SKM-1 (cell line): ENCODE data around the gene IRAK2.
A peak's percentile ranks its signal among the peaks of the same experiment; 100 is the strongest.

Experiments
- DNase-seq: peaks from one replicate; lab custom pipeline; 2025; ENCODE audit not compliant: unreplicated experiment; lab: John Stamatoyannopoulos, UW

IRAK2 gene

DNA sequence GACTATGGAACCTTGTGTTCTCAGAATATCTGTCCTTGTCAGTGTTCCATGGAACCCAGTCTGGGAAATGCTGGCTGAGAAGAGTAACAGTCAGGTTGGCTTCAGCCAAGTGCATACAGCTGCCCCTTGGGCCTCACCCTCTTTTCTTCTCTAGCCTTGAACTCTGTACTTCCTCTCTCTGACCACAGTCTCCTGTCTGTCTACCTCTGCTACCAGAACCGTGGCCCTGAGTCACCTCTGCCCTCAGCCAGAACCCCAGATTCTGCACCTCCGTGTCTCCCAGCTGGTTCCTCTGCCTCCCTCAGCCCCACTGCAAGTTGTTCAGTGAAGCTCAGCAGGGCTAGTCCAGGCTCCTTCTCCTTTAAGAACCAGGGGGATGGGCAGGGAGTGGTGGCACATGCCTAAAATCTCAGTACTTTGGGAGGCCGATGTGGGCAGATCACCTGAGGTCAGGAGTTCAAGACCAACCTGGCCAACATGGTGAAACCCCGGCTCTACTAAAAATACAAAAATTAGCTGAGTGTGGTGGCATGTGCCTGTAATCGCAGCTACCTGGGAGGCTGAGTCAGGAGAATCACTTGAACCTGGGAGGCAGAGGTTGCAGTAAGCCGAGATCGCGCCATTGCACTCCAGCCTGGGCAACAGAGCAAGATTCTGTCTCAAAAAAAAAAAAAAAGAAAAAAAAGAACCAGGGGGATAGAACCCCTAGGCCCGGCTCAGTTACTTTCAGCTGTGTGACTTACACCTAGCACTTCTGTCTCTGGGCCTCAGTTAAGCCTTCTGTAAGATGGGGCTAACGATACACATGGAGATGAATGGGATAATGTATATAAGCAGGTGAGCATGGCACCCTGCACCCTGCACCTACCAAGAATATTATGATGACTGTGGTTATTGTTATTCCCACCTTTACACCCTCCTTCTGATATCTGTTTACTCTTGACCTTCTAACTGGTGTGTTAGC is 59.2 kb downstream of the IRAK2 start:
- DNase-seq, result peak; percentile 94

DNA sequence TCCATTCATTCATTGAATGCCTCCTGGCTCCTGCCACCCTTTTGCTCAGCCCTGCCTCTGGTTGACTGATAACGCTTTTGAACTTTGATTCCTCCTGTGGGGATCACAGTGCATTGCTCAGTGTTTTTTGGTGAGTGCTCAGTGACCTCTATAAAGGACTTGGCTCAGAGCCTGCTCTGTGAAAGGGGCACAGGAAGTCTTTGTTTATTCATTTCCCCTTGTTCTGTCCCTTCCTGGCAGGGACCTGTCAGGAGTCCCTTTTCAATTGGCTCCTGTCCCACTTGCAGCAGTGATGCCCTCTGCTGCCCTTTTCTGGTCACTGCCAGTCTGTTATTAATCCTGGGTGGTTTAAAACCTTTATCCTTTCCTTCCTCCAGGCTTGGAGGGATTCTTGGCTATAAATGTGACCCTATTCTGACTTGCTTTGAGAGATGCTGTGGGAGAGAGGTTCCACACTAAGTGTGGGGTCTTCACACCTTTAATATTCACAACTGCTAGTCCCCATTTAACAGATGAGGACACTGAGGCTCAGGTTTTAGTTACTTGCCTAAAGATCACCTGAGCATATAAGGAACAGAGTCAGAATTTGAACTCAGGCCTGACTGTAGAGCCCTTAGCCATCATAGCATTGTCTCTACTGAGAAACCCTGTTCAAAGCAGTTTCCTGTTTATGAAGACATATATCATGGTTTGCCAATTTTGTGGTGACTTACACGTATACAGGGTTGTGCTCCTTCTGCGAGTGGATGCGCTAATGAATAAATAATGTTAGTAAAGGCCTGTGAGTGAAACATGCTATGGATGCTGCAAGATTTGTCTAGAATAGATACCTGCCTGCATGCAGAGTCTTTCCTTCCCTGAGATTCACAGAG is 60.3 kb downstream of the IRAK2 start:
- DNase-seq, result peak; percentile 80

DNA sequence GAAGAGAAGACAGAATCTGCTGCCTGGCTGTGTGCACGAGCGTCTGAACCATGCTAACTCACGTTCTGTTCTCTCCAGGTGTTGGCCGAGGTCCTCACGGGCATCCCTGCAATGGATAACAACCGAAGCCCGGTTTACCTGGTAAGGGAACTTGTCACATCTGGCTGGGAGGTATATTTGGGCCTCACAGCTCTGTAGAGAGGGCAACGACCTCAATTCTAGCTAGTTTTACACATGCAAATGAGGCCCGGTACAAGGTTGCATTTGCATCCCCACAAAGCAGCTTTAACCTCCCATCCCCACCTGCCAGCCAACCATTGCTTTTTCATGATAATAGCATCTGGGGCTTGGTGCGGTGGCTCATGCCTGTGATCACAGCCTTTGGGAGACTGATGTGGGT is 61.6 kb downstream of the IRAK2 start:
- DNase-seq, result no peak

DNA sequence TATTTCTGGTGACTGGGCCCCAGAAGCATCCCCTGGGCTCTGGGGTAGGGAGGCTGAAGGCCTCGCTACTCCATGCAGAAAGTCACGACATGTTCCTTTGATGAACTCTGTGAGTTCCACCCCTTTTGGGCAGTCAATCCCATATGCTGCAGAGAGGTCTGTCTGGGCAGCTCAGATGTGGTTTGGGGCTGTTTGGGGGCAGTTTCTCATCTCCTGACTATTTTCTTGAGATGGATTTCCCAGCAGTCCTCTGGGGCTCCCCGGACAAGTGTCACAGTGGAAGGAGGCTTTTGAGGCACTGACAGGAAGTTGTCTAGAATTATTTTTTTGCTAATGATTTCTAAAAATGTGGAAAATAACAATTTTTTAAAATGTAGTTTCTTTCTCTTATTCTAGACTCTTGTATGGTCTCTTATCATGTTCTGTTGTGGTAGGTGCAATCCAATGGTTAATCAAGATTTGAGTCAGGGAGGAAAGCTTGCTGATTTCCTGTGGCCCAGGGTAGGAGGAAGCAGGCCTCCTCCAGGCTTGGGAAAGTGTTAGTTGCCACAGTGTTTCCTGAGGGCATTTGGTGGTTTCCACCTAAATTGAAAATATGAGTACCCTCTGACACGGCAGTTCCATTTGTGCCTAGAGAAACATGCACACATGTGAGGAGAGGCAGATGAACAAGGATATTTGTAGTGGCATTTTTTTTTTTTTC is 63.7 kb downstream of the IRAK2 start:
- peak; percentile 68 for DNase-seq

DNA sequence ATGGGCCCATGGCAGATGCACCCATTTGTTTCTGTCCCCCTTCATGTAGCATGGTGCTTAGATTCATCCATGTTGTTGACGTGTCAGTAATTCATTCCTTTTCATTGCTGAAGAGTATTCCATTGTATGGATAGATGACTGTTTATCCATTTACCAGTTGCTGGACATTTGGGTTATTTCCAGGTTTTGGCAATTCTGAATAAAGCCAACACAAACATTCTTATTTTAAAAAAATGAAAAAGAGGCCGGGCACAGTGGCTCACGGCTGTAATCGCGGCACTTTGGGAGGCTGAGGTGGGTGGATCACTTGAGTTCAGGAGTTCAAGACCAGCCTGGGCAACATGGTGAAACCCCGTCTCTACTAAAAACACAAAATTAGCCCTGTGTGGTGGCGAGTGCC is 64.9 kb downstream of the IRAK2 start:
- DNase-seq, result no peak

DNA sequence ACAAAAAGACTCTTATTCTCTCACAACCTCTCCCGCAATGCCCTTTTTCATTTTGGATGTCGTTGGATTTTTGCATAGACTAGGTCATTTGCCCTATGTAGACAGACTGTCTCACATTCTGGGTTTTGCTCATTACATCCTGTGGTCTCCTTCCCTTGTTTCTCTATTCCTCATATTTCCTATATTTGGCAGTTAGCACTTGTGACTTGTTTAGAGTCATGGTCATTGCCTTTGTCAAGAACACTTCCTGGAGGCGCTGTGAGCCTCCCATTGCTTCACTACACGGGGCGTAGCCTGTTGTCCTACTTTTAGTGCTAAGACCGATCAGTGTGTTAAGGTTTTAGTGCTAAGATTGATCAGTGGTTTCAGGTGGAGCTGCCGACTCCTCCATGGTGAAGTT is 67.4 kb downstream of the IRAK2 start:
- DNase-seq, result no peak

DNA sequence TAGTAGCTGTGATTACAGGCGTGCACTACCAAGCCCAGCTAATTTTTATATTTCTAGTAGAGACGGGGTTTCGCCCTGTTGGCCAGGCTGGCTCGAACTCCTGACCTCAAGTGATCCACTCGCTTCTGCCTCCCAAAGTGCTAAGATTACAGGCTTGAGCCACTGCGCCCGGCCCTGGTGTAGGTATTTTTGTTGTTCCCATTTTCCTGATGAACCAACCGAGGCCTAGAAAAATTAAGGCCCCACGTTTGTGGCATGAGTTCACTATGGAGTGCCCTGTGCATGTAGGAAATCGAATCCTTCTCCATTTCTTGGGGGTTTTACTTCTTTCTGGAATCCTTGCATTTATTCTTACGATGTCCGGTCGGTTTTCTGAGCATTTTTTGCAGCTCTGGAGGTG is 69.3 kb downstream of the IRAK2 start:
- no peak for DNase-seq

DNA sequence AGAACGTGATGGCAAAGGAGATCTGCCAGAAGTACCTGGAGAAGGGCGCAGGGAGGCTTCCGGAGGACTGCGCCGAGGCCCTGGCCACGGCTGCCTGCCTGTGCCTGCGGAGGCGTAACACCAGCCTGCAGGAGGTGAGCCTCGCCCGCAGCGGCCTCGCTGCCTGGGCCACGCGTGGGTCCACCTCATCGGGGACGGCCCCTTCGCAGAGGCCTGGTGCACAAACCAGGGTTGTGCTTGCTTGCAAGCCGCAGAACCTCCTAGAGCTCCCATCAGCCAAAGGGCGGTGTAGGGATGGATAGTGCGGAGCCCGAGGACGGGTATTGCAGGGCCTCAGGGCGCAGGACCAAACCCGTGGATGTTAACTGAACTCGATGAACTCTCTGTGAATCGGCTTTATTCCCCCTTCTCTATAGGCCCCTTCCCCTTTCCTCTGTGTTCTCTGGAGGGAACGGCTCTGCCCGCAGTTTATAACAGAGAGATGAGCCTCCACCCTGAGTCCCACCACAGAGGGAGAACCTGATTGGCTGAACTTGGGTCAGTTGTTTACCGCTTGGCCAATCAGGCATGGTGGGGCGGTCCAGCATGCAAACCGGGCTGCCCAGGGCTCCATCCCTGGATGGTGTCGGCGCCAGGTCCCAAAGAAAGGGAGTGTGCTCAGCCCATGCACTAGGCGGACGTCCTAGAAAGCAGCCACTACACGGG is 70.0 kb downstream of the IRAK2 start:
- DNase-seq, result no peak

DNA sequence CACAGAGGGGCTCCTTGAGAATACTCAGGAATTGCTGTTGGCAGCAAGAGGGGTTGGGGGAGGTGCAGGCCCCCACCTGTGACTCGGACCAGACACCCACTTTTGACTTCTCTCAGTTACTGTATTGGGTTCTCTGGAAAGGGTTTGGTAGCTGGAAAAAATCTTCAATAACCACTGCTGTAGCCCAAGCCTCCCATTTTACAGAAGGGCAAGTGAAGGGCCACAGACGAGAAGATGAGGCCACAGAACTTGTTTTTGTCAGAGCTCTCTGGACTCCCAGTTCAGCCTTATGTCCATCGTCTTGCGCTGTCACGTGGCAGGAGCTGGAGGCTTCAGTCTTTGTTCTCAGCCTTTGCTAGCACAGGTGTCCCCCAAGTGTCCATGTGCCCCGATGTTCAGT is 70.8 kb downstream of the IRAK2 start:
- DNase-seq, result no peak

DNA sequence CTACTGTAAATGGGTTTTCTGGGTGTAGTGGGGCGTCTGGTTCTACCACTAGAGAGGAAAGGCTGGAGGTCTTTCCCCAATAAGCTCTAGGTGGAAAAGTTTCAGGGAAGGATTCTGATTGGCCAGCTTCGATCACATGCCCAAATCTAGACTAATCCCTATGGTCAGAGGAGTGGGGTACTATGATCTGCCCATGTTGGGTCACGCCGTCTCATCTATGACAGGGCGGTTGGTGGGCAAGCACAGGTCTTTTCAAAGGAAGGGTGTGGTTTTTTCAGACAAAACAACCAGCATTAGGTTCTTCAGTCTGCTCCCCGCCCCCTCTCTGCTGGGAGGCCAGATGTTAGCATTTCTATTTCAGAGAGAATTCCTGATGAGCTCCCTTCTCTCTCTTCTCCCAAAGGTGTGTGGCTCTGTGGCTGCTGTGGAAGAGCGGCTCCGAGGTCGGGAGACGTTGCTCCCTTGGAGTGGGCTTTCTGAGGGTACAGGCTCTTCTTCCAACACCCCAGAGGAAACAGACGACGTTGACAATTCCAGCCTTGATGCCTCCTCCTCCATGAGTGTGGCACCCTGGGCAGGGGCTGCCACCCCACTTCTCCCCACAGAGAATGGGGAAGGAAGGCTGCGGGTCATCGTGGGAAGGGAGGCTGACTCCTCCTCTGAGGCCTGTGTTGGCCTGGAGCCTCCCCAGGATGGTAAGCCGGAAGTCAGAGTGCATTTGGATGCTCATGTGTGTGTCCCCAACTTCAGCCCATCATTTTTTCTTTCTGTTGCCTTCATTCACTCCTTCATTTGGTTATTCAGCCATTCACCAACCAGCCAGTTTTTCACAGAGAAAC is 73.8 kb downstream of the IRAK2 start:
- DNase-seq, result no peak

DNA sequence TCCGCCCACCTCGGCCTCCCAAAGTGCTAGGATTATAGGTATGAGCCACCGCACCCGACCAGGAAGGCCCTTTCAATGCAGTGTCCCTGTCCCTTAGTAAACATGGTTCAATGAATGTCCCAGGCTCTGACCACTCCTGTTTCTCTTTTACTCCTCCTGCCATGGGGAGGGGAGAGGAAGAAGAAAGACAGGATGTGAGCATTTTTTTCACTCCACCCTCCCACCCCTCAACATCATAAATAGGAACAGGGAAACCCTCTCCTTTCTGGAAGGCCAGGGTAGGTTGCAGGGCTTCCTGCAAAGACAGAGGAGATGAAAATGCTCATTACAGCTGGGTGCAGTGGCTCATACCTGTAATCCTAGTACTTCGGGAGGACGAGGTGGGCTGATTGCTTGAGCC is 76.1 kb downstream of the IRAK2 start:
- DNase-seq, result no peak

DNA sequence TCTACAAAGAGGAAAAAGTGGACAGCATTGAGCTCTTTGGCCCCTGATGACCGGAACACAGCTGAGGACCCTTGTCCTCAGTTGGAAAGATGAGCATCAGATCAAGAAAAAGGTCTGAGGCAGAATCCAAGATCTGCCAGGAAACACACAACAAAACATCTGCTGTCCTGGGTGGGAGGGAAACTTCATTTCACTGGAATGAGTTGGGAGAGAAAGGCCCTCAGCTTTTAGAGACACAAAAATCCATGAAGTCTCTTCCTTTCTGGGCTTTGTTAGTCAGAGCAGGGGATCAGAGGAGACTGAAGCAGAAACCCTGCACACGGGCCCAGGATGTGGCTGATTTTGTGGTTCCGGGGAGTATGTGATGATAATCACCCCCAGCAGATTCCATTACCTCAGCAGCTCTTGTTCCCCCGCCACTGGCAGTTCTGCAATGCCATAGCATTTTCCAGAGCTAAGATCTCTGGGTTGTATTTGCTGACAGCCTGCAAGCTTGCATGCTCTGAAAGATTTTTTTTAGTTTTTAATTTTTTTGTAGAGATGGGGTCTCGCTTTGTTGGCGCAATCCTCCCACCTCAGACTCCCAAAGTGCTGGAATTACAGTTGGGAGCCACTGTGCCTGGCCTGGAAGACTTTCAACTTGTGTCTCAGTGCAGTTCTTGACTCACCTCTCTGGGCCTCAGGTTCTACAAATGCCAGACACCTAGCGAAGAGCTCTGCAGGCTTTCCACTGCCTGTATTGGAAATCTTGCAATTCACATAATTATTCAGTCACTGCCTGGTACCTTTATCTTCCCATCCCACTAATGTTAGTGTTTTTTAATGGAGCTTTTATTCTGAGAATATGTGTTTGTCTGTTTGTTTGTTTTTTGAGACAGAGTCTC is 77.7 kb downstream of the IRAK2 start:
- peak; percentile 76 for DNase-seq

DNA sequence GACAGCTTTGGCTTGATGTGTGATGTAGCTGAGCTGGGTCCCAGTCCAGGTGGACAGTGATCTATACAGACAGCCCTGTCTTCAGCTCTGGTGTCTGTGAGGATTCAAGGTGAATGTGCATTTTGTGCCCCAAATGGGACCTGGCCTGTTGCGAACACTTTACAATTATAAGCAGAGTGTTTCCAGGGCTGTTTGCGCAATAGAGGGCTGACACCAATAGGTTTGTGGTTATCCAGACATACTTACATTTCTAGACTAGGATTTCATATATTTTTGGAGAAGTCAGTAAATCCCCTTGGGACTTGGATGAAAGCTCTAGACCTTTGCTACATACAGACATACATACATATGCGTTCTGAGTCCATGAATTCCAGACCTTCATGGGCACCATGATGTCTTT is 79.3 kb downstream of the IRAK2 start:
- no peak for DNase-seq

DNA sequence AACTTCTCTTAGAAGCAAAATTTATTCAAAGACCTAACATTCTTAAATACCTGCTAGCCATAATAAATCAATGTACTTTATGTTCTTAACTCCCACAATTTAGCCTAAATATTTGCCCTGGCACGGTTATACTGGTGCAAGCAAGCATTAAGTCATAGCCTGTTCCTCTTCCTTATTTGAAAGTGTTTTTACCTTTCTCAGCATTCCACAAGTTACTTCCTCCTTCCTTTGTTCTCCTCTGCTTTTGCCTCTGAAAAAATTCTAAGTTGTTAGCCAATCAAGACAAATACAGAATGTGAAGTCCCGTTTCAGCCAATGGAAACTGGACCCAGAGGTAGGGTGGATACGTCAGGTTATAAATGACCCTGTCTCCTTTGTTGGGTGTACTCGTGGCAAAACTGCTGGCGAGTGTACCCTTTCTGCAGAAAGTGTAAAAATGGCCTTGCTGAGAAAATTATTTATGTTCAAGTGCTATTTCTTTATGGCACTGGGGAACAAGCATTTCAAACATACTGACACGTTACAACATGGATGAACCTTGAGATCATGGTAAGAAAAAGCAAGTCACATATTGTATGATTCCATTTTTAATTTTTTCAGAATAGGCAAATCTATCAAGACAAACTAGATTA is 80.5 kb downstream of the IRAK2 start:
- no peak for DNase-seq

DNA sequence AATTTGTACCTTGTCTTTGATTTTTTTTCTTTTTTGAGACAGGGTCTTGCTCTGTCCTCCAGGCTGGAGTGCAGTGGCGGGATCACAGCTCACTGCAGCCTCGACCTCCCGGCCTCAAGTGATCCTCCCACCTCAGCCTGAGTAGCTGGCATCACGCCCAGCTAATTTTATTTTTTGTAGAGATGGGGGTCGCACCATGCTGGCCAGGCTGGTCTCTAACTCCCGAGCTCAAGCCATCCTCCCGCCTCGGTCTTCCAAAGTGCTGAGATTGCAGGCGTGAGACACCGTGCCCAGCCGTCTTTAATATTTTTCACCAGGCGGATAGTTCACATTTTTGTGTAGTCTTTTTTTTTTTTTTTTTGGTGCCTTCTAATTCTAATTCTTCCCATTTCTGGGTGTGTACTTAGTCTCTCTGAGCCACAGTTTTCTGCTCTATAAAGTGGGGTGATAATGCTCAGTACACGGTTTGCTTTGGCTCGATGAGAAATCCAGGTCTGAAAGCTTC is 83.0 kb downstream of the IRAK2 start:
- no peak for DNase-seq

DNA sequence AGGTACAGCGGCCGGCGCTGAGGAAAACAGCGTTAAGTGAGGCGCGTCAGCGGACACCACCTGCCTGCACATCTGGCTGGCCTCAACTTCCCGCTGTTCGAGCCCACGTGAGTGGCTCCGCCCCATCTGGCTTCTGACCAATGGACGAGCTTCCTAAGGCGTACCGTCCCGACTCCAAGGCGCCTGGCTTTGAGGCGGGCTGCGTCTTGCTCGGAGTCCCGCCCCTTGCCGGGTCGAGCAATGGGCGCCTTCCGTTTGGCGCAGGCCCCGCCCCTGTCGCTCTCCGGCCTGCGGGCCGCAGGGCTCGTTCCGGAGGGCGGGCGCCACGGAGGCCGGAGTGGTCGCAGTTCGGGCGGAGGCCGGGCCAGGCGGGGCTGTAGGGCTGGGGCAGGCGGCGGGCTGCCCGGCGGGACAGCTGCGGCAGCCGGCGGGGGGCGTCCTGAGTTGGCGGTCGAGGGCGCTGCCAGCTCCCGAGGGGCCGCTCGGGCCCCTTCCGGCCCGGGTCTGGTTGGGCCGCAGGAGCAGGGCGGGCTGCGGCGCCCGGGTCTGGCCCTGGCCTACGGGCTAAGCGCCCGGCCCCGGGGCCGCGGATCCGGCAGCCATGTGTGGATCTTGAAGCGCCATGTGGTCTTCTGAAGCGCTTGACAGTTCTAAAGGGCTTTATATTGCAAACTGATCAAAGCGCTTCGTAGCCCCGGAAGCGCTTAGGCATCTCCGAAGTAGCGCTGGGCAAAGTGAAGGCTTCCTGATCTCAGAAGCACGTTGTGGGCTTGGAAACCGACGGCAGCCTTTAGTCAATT is 83.7 kb downstream of the IRAK2 start, which contains the start of gene TATDN2:
Gene TATDN2, plus strand, starts transcription at position 276 of the 800 bp plus-strand sequence. CDS start 742 bp downstream, outside the sequence.
- DNase-seq, result peak; percentile 89
